Panc1 (cell line): ENCODE results near the gene XYLT1.

ENCODE experiments used
- POLR2AphosphoS5 ChIP-seq: IDR thresholded peaks from 2 replicates; pipeline ENCODE4 v1.6.1; 2012; ENCODE audit warnings: mild to moderate bottlenecking, low read depth, low read length, moderate library complexity
- TF ChIP-seq, protein P1 (sequence below): fragments of 450-650 bp; IDR thresholded peaks from 2 replicates; pipeline ENCODE4 v1.5.1; 2017; ENCODE audit warnings: mild to moderate bottlenecking

GRCh38 chr16:17496891-17497290 is 26.1 kb upstream of the XYLT1 start:
- TF ChIP-seq, protein P1, sequence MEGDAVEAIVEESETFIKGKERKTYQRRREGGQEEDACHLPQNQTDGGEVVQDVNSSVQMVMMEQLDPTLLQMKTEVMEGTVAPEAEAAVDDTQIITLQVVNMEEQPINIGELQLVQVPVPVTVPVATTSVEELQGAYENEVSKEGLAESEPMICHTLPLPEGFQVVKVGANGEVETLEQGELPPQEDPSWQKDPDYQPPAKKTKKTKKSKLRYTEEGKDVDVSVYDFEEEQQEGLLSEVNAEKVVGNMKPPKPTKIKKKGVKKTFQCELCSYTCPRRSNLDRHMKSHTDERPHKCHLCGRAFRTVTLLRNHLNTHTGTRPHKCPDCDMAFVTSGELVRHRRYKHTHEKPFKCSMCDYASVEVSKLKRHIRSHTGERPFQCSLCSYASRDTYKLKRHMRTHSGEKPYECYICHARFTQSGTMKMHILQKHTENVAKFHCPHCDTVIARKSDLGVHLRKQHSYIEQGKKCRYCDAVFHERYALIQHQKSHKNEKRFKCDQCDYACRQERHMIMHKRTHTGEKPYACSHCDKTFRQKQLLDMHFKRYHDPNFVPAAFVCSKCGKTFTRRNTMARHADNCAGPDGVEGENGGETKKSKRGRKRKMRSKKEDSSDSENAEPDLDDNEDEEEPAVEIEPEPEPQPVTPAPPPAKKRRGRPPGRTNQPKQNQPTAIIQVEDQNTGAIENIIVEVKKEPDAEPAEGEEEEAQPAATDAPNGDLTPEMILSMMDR: no peak
- TF ChIP-seq POLR2AphosphoS5: no peak
